Stimulated activated CD4-positive, alpha-beta T cell treated with anti-CD3 and anti-CD28 coated beads, Interleukin-15, amount 100 ng/mL, for 1 hour (primary cell): ENCODE data around the gene AP3D1.
A peak's percentile ranks its signal among the peaks of the same experiment; 100 is the strongest.
"Not testable (repeated sequence)": the region's sequence is repeated elsewhere in the genome, so short reads cannot be mapped to it uniquely, and the experiment has no call there.

Source experiments
- DNase-seq, 2 donors: peaks; one replicate each; pipeline ENCODE4 v3.0.0-alpha.2; 2020; ENCODE audit warnings: low read depth in 1 of 2, low spot score in 1 of 2

The AP3D1 gene

DNA sequence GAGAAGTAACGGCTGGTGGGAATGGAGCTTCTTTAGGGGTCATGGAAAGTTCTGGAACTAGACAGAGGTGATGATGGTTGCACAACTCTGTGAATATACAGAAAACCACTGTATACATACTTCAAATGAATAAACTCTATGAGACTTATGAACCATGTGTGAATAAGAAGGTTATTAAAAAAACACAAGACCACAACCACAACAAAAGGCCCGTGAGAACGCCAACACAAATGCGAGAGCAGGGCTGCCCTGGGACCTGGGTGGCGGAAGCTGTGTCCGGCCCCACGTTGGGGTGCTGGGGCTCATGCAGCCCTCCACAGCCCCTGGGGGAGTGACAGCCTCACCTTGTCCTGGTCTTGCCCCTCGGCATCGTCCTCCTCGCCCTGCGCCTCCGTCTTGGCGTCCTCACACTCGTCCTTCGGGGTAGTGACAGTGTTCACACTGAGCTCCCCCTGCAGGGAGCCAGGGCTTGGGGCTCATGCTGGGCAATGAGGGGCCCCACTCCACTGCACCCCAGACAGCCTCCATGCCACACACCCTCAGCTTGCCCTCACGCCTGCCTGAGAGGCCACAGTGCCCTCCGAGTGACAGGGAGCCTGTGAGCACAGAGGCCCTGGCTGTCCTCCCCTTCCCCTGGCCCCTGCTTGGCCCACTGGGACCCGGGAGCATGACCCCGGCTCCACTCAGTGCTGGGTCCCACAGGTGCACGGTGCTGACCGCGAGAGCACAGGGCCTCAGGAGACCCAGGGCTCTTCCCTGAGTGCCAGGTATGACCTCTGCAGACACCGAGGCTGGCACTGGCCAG lies 38.6 kb downstream of the AP3D1 start:
- no peak for DNase-seq

DNA sequence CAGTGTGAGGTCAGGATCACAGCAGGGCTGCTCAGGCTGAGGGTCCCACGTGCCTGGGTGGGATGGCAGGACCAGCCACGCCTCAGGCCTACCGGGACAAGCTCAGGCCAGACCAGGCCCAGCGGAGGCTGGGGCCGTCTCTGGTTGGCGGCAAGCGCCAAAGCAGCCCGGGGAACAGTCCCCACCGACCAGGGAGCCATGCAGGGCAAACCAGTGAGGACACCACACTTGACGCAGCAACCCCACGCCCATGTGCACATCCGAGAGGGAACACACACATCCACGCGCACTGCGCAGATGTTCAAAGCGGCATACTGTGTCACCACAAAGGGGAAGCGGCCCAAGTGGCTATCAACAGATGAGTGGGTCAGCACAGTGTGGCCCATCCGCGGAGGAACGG lies 39.5 kb downstream of the AP3D1 start:
- no peak for DNase-seq

GRCh38 chr19:2111425-2111824 lies 39.9 kb downstream of the AP3D1 start:
- no peak for DNase-seq

- DNase-seq: no peak
These were observed 40.5 kb downstream of the AP3D1 start for GRCh38 chr19:2110822-2111221.

- no peak for DNase-seq
These were observed 42.1 kb downstream of the AP3D1 start for GRCh38 chr19:2109046-2109864.

DNA sequence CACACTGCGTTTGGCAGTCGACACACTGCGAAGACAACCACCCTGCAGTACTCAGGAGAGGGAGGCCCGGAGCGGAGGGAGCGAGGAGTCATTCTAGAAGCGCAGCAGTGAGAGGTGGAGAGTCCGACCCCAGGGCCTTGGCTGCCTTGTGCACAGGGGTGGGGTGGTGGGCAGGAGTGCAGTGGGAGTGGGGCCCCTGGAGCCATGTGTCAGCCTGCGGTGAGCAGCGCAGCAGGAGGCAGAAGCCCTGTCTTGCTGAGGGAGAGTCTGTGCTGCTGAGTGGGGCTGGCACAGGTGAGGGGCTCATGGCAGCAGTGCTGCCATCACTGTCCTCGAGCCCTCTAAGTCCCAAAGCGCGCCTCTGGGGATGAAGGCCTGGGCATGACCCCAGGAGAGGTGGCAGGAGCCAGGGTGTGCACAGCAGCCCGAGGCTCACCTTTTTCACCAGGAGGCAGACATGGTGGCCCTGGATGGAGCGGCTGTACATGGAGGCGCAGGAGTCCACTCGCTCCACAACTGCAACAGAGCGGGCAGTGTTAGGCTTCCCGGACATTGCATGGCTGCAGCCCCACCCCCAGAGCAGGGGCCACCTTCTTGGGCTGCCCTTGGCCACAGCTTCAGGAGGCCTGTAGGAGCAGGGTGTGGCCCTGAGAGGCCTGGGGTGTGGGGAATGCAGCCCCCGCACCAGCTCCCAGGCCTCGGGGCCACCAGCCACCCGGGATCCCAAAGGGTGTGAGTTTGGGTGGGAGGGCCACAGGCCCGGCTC lies 42.9 kb downstream of the AP3D1 start:
- DNase-seq: no peak

- no peak for DNase-seq
These were observed 48.2 kb downstream of the AP3D1 start for GRCh38 chr19:2103045-2103707.

DNA sequence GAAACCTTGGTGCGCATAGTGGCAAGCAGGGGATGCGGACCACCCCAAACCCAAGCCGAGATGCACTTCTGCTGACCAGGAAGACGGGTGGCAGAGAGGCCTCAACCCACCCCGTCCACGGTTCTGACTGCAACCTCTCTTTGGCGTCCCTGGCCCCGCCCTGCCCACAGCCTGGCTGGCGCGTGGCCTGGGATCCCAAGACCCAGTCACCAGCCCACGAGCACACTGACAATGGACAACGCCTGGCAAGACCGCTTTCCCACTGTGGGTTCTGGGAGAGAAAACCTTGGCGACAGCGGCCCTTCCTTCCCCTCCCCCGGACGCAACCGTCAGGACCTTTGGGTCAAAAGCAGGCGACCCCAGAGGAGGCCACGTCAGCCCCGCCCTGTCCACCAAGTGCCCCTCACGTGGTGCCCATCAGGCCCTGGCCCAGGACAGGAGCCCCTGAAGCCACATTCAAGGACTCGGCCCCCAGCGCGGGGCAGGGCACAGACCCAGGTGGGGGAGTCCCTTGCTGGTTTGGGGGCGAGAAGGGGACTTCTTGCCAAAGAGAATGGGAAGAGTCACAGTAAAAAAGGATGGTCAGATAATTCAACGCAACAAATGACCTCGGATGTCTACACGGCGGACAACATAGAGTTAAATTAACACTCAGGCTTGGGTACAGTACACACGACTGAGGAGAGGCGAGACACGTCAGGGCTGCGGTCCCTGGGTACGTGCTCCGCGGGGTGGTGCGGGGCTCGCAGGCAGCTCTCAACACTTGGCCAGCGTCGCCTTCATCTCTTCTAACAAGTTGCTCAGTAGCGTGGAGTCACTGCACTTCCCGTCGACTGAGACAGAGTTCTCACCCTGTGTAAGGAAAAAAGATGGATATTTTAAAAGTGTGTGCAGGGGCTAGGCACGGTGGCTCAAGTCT lies 49.7 kb downstream of the AP3D1 start:
- no peak for DNase-seq

DNA sequence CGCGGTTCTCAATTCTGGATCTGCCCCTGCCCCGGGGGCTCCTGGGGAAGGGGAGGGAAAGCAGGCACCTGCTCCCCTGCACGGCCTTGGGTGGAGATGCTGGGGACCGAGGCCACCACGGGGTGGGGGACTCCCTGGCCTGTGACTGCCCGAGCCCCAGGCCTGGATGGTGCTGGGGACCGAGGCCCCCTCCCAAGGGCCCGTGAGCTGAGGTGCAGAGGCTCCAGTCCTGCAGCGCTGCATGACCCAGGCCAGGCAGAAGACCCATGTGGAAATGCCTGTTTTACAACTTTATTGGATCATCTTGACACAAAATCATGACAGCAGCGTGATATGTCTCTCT lies 50.7 kb downstream of the AP3D1 start:
- no peak for DNase-seq

DNA sequence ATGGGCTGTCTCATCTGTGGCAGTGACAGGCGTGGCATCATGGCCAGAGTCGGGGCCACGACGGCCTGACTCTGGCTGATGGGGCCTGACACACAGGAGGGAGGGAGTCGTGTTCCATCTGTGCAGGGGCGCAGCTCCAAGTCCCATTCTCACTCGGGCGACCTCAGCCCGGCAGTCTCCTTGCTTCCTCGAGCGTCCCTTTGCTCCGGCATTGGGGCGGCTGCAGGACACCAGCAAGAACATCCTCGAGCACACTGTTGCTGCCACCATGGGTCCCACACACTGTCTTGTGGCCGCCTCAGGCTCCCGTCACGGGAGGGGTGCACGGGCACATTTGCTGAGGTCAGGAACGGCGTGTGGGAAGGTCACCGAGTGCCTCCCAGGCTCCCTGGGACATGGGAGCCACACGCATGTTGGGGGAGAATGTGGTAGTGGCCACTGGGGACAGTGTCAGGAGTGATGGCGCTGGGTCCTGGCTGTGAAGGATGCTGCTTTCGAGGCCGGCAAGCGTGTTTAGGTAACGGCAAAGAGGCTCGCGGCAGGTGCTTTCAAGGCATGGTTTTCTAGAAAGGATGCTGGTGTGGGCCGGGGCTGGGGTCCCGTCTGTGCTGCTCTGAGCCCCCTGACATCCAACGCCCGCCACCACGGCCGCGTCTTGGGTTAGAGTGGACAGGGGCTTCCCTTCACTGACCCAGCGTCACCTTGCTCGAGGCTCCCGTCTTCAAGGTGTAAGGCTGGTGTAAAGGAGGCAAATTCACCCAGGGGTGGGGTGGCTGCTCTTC lies 51.2 kb downstream of the AP3D1 start:
- no peak for DNase-seq

GRCh38 chr19:2099054-2099501 lies 52.3 kb downstream of the AP3D1 start:
- no peak for DNase-seq

GRCh38 chr19:2097886-2098327 lies 53.5 kb downstream of the AP3D1 start:
- DNase-seq: no peak

- DNase-seq: peak in 1 of 2 donors; percentile 53
These were observed 54.0 kb downstream of the AP3D1 start for GRCh38 chr19:2097203-2097885.

DNA sequence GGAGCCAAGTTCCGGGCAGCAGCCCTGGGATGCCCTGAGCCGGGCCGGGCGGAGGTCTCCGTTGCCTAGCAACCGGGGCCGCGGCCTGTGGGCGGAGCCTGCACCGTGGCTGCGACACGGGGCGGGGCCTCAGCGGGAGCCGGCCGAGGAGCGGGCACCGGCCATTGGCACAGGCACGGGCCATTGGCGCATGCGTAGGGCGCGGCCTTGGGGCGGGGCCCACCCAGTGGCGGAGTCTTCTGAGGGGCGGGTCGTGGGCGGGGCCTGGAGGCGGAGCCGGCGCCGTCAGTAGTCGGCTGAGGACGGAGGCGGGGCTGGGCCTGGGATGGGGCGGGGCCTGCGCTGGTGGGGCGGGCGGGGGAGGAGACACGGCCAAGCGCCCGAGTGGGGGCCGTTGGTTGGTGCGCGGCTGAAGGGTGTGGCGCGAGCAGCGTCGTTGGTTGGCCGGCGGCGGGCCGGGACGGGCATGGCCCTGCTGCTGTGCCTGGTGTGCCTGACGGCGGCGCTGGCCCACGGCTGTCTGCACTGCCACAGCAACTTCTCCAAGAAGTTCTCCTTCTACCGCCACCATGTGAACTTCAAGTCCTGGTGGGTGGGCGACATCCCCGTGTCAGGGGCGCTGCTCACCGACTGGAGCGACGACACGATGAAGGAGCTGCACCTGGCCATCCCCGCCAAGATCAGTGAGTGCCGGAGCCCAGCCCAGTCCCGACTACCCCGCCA lies 54.7 kb downstream of the AP3D1 start, which contains the start of gene IZUMO4:
Gene IZUMO4, plus strand, starts transcription at position 436 of the 723 bp plus-strand sequence. Its CDS starts 31 bp downstream, at position 467.
- peak; percentile 100 for DNase-seq

GRCh38 chr19:2096034-2096479 lies 55.3 kb downstream of the AP3D1 start, which contains the start of gene MOB3A:
Gene MOB3A, minus strand, starts transcription at chr19:2096326. Its CDS starts 17,766 bp downstream, at chr19:2078560.
- DNase-seq: peak in 1 of 2 donors; percentile 81

GRCh38 chr19:2091926-2092525 lies 59.3 kb downstream of the AP3D1 start:
- DNase-seq: not testable (repeated sequence)

DNA sequence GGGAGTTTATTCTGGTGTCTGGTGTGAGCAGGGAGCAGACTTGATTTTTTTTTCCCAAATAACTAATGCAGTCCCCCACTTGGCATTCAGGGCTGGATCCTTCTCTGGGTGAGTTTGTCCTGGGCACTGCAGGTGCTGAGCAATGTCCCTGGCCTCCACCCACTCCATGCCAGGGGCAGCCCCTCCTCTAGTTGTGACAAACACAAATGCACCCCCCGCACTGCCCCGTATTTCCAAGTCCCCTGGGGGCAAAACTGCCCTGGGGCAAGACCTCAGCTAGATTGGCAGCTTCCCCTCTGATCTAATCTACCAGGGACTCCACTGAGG lies 61.7 kb downstream of the AP3D1 start:
- DNase-seq: no peak
